Measurements from ENCODE around the gene MSI2.

Gene MSI2

DNA sequence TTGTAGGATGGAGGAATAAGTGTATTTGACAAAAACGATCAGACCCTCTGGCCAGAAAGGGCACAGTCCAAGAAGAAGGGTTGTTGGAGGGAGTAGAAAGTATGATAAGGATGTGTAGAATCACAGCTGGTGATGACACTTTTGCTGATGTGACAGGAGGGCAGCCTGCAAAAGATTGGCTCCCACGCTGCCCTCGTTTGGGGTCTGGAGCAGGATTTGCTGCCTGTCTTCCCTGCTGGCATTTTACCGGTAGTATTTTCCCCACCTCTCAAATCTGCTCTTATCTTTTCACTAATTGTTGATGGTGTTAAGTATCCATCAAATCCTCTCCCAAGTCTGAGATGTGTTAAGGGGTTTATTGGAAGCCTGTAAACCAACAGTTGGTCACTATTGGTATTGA lies 280.0 kb downstream of the MSI2 start:
- TF ChIP-seq TAF1 (IDR thresholded peaks at IDR 0.05; ENCODE audit: borderline replicate concordance, low read depth, low read length): no peak
- no peak for TF ChIP-seq POLR2A (IDR thresholded peaks at IDR 0.05; ENCODE audit: low read depth, low read length)
- no peak for TF ChIP-seq POLR2AphosphoS5 (IDR thresholded peaks at IDR 0.05; ENCODE audit: low read depth, low read length)
- DNase-seq (ENCODE audit: insufficient read length): no peak
- no peak for FAIRE-seq

- FAIRE-seq: no peak
- no peak for DNase-seq (ENCODE audit: insufficient read length)
- TF ChIP-seq POLR2AphosphoS5 (IDR thresholded peaks at IDR 0.05; ENCODE audit: low read depth, low read length): no peak
- TF ChIP-seq TAF1 (IDR thresholded peaks at IDR 0.05; ENCODE audit: borderline replicate concordance, low read depth, low read length): no peak
- TF ChIP-seq POLR2A (IDR thresholded peaks at IDR 0.05; ENCODE audit: low read depth, low read length): no peak
Measured at GRCh38 chr17:57536789-57537523, 280.6 kb downstream of the MSI2 start.

GRCh38 chr17:57537524-57538410 lies 281.4 kb downstream of the MSI2 start:
- TF ChIP-seq POLR2AphosphoS5 (IDR thresholded peaks at IDR 0.05; ENCODE audit: low read depth, low read length) (no peak), TAF1 (IDR thresholded peaks at IDR 0.05; ENCODE audit: borderline replicate concordance, low read depth, low read length) (no peak), POLR2A (IDR thresholded peaks at IDR 0.05; ENCODE audit: low read depth, low read length) (no peak)
- no peak for DNase-seq (ENCODE audit: insufficient read length)
- no peak for FAIRE-seq

GRCh38 chr17:57538736-57539456 lies 282.6 kb downstream of the MSI2 start:
- no peak for TF ChIP-seq TAF1 (IDR thresholded peaks at IDR 0.05; ENCODE audit: borderline replicate concordance, low read depth, low read length)
- no peak for TF ChIP-seq POLR2AphosphoS5 (IDR thresholded peaks at IDR 0.05; ENCODE audit: low read depth, low read length)
- TF ChIP-seq POLR2A (IDR thresholded peaks at IDR 0.05; ENCODE audit: low read depth, low read length): no peak
- FAIRE-seq: no peak
- DNase-seq (ENCODE audit: insufficient read length): no peak

GRCh38 chr17:57539529-57540301 lies 283.4 kb downstream of the MSI2 start:
- no peak for FAIRE-seq
- DNase-seq (ENCODE audit: insufficient read length): no peak
- TF ChIP-seq POLR2AphosphoS5 (IDR thresholded peaks at IDR 0.05; ENCODE audit: low read depth, low read length): no peak
- TF ChIP-seq POLR2A (IDR thresholded peaks at IDR 0.05; ENCODE audit: low read depth, low read length): no peak
- no peak for TF ChIP-seq TAF1 (IDR thresholded peaks at IDR 0.05; ENCODE audit: borderline replicate concordance, low read depth, low read length)

DNA sequence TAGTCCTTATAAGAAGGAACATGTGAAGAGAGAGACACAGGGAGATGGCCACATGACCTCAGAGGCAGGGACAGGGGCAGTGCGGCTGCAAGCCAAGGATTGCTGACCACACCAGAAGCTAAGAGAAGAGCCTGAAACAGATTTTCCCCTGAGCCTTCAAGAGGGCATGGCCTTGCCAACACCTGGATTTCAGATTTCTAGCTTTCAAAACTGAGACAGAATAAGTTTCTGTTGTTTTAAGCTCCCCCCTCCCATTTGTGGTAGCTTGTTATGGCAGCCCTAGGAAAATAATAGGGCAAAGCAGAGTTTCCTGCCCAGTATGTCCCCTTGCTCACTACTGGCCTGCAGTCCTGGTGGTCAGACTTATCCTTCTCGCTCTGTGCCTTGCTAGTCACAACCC lies 284.3 kb downstream of the MSI2 start:
- TF ChIP-seq TAF1 (IDR thresholded peaks at IDR 0.05; ENCODE audit: borderline replicate concordance, low read depth, low read length): no peak
- FAIRE-seq (no peak), DNase-seq (ENCODE audit: insufficient read length) (no peak)

- FAIRE-seq: no peak
- TF ChIP-seq POLR2AphosphoS5 (IDR thresholded peaks at IDR 0.05; ENCODE audit: low read depth, low read length) (no peak), POLR2A (IDR thresholded peaks at IDR 0.05; ENCODE audit: low read depth, low read length) (no peak), TAF1 (IDR thresholded peaks at IDR 0.05; ENCODE audit: borderline replicate concordance, low read depth, low read length) (no peak)
- no peak for DNase-seq (ENCODE audit: insufficient read length)
Measured at GRCh38 chr17:57541049-57541448, 284.7 kb downstream of the MSI2 start.

DNA sequence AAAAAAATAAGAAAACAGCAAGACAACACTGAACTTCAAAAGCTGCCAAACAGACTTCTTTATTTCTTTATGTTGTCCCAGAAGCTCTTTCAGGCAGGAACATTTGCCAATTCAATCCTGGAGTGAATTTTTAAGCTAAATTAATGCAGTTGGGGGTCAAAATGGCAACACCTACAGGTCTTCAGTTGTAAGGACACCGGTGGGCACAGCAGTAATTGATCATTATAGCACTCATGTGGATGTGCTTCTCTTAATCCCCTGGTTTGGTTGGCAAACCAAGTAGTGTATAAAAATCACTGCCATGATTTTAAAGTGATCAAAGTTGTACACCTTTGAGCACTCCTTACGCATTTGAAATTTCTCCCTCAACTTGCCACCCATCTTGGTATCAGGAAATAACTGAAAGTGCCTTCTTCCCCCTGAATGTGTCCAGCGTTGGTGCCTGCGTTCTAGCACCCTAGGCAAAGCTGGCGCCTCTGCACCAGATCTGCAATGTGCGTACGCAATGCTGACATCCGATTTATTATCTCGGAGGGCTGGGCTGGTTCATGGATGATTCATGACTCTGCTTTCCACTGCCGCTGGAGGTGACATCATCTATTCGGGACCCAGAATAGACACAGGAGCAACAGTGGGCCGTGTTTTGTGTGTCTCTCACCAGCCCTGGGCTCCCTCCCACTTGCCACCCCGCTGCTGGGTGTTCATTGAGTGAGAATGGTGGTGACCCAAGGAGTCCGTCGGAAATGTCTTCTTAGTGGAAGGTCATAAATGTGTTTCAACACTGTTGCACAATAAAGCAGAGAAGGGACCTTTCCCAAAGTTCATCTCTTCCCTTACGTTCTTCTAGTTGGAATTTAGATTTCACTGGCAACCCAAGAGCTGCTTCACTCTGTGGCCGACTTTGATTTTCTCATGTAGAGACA lies 285.4 kb downstream of the MSI2 start:
- FAIRE-seq: no peak
- TF ChIP-seq POLR2AphosphoS5 (IDR thresholded peaks at IDR 0.05; ENCODE audit: low read depth, low read length) (no peak), TAF1 (IDR thresholded peaks at IDR 0.05; ENCODE audit: borderline replicate concordance, low read depth, low read length) (no peak), POLR2A (IDR thresholded peaks at IDR 0.05; ENCODE audit: low read depth, low read length) (no peak)
- no peak for DNase-seq (ENCODE audit: insufficient read length)

- FAIRE-seq (no peak), DNase-seq (ENCODE audit: insufficient read length) (no peak)
- TF ChIP-seq POLR2A (IDR thresholded peaks at IDR 0.05; ENCODE audit: low read depth, low read length) (no peak), TAF1 (IDR thresholded peaks at IDR 0.05; ENCODE audit: borderline replicate concordance, low read depth, low read length) (no peak), POLR2AphosphoS5 (IDR thresholded peaks at IDR 0.05; ENCODE audit: low read depth, low read length) (no peak)
Measured at GRCh38 chr17:57542510-57542909, 286.2 kb downstream of the MSI2 start.

GRCh38 chr17:57543230-57543629 lies 286.9 kb downstream of the MSI2 start:
- TF ChIP-seq POLR2A (IDR thresholded peaks at IDR 0.05; ENCODE audit: low read depth, low read length): no peak
- no peak for TF ChIP-seq POLR2AphosphoS5 (IDR thresholded peaks at IDR 0.05; ENCODE audit: low read depth, low read length)
- TF ChIP-seq TAF1 (IDR thresholded peaks at IDR 0.05; ENCODE audit: borderline replicate concordance, low read depth, low read length): no peak
- no peak for FAIRE-seq

More at GRCh38 chr17:57543230-57543629, 286.9 kb downstream of the MSI2 start:
- no peak for DNase-seq (ENCODE audit: insufficient read length)
